Measurements from ENCODE around the gene ZMYND19. TPM values are rescaled to one million over a fixed set of nuclear protein-coding genes. Genes with fewer than 3 reads are reported as not detected.

ZMYND19 gene
- total and polyA plus RNA-seq, 2 of the 8 experiments (the other 6 are each of a cell fraction or from before 2014, with no cell fraction given), result 42.4 to 58.7 TPM

DNA sequence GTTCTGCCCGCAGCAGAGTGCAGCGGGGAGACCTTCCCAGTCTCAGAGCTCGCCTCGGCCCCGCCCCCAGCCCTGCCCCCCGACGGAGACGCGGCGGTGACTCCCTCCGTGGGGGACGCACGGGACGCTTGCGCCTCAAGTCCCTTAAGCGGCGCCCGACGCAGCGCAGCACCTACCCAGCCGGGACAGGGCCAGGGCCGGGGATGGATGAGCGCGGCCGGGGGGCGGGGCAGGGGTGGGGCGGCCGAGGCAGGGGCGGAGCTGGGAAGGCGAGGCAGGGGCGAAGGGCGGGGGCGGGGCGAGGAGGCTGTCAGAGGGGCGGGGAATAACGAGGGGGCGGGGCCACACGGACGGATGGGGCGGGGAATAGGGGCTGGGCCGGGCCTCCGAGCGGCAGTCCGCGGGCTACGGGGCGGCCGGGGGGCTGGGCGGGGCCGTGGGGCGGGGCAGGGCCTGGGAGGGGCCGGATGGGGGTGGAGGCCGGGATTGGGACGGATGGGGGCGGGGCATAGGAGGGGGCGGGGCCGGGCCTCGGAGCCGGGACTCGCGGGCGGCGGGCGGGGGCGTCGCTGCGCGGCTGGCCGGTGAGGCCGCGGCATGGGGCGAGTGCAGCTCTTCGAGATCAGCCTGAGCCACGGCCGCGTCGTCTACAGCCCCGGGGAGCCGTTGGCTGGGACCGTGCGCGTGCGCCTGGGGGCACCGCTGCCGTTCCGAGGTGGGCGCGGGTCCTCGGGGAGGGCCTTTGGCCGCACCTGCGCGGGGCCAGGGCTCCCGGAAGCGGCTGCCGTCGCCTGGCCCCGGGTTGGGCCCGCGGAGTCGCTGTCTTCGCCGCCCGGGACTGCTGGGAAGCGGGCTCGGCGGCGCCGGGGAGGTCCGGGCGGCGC is 15.1 kb upstream of the ZMYND19 start, which contains the start of gene ARRDC1 (continued):
- TF ChIP-seq SUZ12 (IDR thresholded peaks at IDR 0.05; ENCODE audit: low read length) (no peak), BRCA1 (IDR thresholded peaks at IDR 0.05; ENCODE audit: low read depth, low read length) (no peak), E2F6 (IDR thresholded peaks at IDR 0.05) (no peak), SP1 (IDR thresholded peaks at IDR 0.05; ENCODE audit: low read depth, low read length) (no peak), BACH1 (IDR thresholded peaks at IDR 0.05; ENCODE audit: low read length) (no peak), NRF1 (IDR thresholded peaks at IDR 0.05; ENCODE audit: low read depth, low read length) (peak; percentile 10; the same call in 1 of the 2 replicates), TBP (IDR thresholded peaks at IDR 0.05; ENCODE audit: low read depth, low read length) (no peak), JUN (IDR thresholded peaks at IDR 0.05; ENCODE audit: low read depth, low read length) (no peak), POU5F1 (IDR thresholded peaks at IDR 0.05; ENCODE audit: low read depth, low read length) (no peak), SIN3A (conservative IDR thresholded peaks at IDR 0.05 in 1 of 2, IDR thresholded peaks at IDR 0.05 in 1 of 2; ENCODE audit: low read depth in 1 of 2, low read length in 2 of 2) (0 out of 4 replicates have a peak, but pooled peaks have one; percentile 17 to 34), ASH2L (IDR thresholded peaks at IDR 0.05; ENCODE audit: low read length) (no peak), GABPA (IDR thresholded peaks at IDR 0.05; ENCODE audit: borderline replicate concordance, insufficient read depth, low read length) (0 out of 2 replicates have a peak, but pooled peaks have one; percentile 12), RXRA (IDR thresholded peaks at IDR 0.05; ENCODE audit: insufficient read depth, low read depth, low read length) (no peak), TEAD4 (IDR thresholded peaks at IDR 0.05; ENCODE audit: low read depth, low read length) (no peak), RAD21 (IDR thresholded peaks at IDR 0.05 in 1 of 2, conservative IDR thresholded peaks at IDR 0.05 in 1 of 2; ENCODE audit: low read depth in 2 of 2, low read length in 2 of 2) (no peak), YY1 (IDR thresholded peaks at IDR 0.05; ENCODE audit: low read depth, low read length) (no peak), EZH2 (IDR thresholded peaks at IDR 0.05; ENCODE audit: low read depth, low read length, severe bottlenecking) (no peak), POLR2A (IDR thresholded peaks at IDR 0.05; ENCODE audit: control extremely low read depth in 1 of 2, low read depth in 2 of 2, low read length in 2 of 2) (peak in 1 of 2 experiments; percentile 51; a peak in 2 of 3 replicates), POLR2AphosphoS5 (IDR thresholded peaks at IDR 0.05; ENCODE audit: low read depth, low read length) (peak; percentile 51), EGR1 (IDR thresholded peaks at IDR 0.05; ENCODE audit: borderline replicate concordance, low read depth, low read length) (peak; percentile 51; the same call in 1 of the 2 replicates)
- TF ChIP-seq, protein P1, sequence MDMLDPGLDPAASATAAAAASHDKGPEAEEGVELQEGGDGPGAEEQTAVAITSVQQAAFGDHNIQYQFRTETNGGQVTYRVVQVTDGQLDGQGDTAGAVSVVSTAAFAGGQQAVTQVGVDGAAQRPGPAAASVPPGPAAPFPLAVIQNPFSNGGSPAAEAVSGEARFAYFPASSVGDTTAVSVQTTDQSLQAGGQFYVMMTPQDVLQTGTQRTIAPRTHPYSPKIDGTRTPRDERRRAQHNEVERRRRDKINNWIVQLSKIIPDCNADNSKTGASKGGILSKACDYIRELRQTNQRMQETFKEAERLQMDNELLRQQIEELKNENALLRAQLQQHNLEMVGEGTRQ (IDR thresholded peaks at IDR 0.05; ENCODE audit: low read length), result no peak
- TF ChIP-seq, protein P2, sequence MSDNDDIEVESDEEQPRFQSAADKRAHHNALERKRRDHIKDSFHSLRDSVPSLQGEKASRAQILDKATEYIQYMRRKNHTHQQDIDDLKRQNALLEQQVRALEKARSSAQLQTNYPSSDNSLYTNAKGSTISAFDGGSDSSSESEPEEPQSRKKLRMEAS (IDR thresholded peaks at IDR 0.05), result 0 out of 2 replicates have a peak, but pooled peaks have one; percentile 31

Measured in H1 (cell line).